ENCODE measurements around the gene MAN2B2. TPM values are rescaled to one million over a fixed set of nuclear protein-coding genes. Genes with fewer than 3 reads are reported as not detected.

MAN2B2 gene
- total RNA-seq, 1 experiment from 2014 or later: 34.4 TPM

DNA sequence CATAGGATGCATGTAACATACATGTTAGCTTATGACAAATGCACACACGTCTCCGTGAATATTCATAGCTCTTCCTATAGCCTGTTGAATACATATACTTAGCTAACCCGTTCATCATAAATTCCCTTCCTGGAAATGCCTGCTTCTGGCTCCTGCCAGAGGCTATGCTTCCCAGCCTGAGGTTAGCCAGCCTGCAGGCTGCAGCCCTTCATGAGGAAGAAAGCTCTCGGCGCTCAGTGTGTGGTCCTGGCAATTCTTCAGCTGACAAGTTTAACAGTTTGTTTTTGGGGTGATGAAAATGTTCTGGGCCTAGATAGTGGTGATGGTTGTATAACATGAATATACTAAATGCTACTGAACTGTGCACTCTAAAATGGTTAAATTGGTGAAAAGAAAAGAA, 48.8 kb upstream of the MAN2B2 start:
- no peak for ATAC-seq
- H3K36me3 ChIP-seq (ENCODE audit: control insufficient read depth, insufficient read depth, low read length): no peaks in the 10 kb centered on the region
- no peak overlapping the region for H3K4me3 ChIP-seq (ENCODE audit: low read depth in 2 of 2, low read length in 2 of 2)
- ChIA-PET CTCF (interaction anchor here (0.6 kb wide), 1 partner anchor 650 kb away, joined by 3 read pairs; no protein-coding TSS in a partner anchor), POLR2A (no interaction called here)
- in situ Hi-C loops (cut with HindIII; ENCODE audit: low pct_unique_long_range_greater_than_20kb, low sequenced_read_pairs): no loop called here
- intact Hi-C loops (cut with micrococcal nuclease; ENCODE audit: unreplicated experiment): no loop called here
- H3K27ac ChIP-seq (ENCODE audit: low read length): no peak overlapping the region
- no TSS peak for BruUV-seq (replicated peaks)
- TF ChIP-seq SIN3A (IDR thresholded peaks at IDR 0.05; ENCODE audit: borderline replicate concordance, insufficient read depth, low read depth, low read length): no peak
- no peaks in the 10 kb centered on the region for H3K27me3 ChIP-seq (ENCODE audit: control insufficient read depth, insufficient read depth, low read length)
- no peaks in the 10 kb centered on the region for H3K4me1 ChIP-seq (ENCODE audit: control insufficient read depth, insufficient read depth, low read length)
- H3K9me3 ChIP-seq (ENCODE audit: control insufficient read depth, insufficient read depth, low read depth, low read length): no peaks in the 10 kb centered on the region
- no peak for DNase-seq (ENCODE audit: low read depth, low spot score)

DNA sequence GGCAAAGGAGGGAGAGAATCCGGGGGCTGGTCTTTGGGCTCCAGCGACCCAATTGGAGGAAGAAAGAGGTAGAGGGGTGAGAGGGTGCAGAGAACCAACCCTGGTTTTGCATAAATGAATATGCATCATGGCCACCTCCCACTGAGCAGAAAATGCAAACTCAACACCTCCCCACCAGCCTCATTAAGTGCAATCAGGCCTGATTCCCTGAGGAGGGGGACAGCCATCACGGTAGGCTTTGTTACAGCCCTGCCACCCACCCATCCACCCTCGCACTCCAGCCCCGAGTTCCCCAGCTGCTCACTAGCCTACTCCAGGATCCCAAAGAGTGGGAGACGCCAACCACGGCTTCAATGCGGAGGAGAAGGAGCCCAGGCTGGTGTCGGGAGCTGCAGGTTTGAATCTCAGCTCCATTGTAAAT, 48.3 kb upstream of the MAN2B2 start:
- CTCF ChIA-PET: interaction anchor here (0.6 kb wide), 1 partner anchor 650 kb away, joined by 3 read pairs; no protein-coding TSS in a partner anchor
- no peak overlapping the region for H3K4me3 ChIP-seq (ENCODE audit: low read depth in 2 of 2, low read length in 2 of 2)
- no peaks in the 10 kb centered on the region for H3K9me3 ChIP-seq (ENCODE audit: control insufficient read depth, insufficient read depth, low read depth, low read length)
- intact Hi-C loops (cut with micrococcal nuclease; ENCODE audit: unreplicated experiment) (no loop called here), in situ Hi-C loops (cut with HindIII; ENCODE audit: low pct_unique_long_range_greater_than_20kb, low sequenced_read_pairs) (no loop called here)
- H3K36me3 ChIP-seq (ENCODE audit: control insufficient read depth, insufficient read depth, low read length): no peaks in the 10 kb centered on the region
- H3K27ac ChIP-seq (ENCODE audit: low read length): no peak overlapping the region
- POLR2A ChIA-PET: no interaction called here
- no TSS peak for BruUV-seq (replicated peaks)
- DNase-seq (ENCODE audit: low read depth, low spot score) (no peak), ATAC-seq (no peak)
- TF ChIP-seq, protein P1, sequence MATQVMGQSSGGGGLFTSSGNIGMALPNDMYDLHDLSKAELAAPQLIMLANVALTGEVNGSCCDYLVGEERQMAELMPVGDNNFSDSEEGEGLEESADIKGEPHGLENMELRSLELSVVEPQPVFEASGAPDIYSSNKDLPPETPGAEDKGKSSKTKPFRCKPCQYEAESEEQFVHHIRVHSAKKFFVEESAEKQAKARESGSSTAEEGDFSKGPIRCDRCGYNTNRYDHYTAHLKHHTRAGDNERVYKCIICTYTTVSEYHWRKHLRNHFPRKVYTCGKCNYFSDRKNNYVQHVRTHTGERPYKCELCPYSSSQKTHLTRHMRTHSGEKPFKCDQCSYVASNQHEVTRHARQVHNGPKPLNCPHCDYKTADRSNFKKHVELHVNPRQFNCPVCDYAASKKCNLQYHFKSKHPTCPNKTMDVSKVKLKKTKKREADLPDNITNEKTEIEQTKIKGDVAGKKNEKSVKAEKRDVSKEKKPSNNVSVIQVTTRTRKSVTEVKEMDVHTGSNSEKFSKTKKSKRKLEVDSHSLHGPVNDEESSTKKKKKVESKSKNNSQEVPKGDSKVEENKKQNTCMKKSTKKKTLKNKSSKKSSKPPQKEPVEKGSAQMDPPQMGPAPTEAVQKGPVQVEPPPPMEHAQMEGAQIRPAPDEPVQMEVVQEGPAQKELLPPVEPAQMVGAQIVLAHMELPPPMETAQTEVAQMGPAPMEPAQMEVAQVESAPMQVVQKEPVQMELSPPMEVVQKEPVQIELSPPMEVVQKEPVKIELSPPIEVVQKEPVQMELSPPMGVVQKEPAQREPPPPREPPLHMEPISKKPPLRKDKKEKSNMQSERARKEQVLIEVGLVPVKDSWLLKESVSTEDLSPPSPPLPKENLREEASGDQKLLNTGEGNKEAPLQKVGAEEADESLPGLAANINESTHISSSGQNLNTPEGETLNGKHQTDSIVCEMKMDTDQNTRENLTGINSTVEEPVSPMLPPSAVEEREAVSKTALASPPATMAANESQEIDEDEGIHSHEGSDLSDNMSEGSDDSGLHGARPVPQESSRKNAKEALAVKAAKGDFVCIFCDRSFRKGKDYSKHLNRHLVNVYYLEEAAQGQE (IDR thresholded peaks at IDR 0.05; ENCODE audit: insufficient read depth in 1 of 2, low read depth in 2 of 2, low read length in 1 of 2): no peak
- TF ChIP-seq TCF7L2 (IDR thresholded peaks at IDR 0.05; ENCODE audit: low read depth, low read length): no peak
- no peak for TF ChIP-seq POLR2AphosphoS5 (IDR thresholded peaks at IDR 0.05; ENCODE audit: low read depth, low read length)
- no peak for TF ChIP-seq SIN3A (IDR thresholded peaks at IDR 0.05; ENCODE audit: borderline replicate concordance, insufficient read depth, low read depth, low read length)
- TF ChIP-seq, protein P2, sequence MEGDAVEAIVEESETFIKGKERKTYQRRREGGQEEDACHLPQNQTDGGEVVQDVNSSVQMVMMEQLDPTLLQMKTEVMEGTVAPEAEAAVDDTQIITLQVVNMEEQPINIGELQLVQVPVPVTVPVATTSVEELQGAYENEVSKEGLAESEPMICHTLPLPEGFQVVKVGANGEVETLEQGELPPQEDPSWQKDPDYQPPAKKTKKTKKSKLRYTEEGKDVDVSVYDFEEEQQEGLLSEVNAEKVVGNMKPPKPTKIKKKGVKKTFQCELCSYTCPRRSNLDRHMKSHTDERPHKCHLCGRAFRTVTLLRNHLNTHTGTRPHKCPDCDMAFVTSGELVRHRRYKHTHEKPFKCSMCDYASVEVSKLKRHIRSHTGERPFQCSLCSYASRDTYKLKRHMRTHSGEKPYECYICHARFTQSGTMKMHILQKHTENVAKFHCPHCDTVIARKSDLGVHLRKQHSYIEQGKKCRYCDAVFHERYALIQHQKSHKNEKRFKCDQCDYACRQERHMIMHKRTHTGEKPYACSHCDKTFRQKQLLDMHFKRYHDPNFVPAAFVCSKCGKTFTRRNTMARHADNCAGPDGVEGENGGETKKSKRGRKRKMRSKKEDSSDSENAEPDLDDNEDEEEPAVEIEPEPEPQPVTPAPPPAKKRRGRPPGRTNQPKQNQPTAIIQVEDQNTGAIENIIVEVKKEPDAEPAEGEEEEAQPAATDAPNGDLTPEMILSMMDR (IDR thresholded peaks at IDR 0.05): no peak
- no peaks in the 10 kb centered on the region for H3K27me3 ChIP-seq (ENCODE audit: control insufficient read depth, insufficient read depth, low read length)
- no peaks in the 10 kb centered on the region for H3K4me1 ChIP-seq (ENCODE audit: control insufficient read depth, insufficient read depth, low read length)

DNA sequence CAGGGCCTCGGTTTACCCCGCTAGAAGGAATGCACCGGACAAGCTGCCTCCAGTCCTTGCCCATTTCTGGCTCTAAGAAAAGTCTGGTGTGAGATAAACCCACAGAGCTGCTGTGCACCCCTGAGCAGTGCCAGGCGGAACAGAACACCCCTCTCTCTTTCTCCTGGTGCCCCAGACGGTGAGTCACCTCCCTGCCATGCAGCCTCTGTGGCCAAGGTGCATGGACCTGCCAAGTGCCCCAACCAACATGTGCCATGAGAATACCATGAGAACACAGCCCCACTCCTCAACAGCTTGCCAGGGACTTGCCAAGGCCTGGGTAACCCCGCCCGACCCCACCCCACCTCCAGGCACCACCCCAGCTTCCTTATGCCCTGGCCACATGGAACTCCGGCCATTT, 47.7 kb upstream of the MAN2B2 start:
- CTCF ChIA-PET: no interaction called here
- DNase-seq (ENCODE audit: low read depth, low spot score): no peak
- no peak for ATAC-seq

More for the DNA sequence above, 47.7 kb upstream of the MAN2B2 start:
- in situ Hi-C loops (cut with HindIII; ENCODE audit: low pct_unique_long_range_greater_than_20kb, low sequenced_read_pairs): no loop called here
- H3K27ac ChIP-seq (ENCODE audit: low read length): no peak overlapping the region
- intact Hi-C loops (cut with micrococcal nuclease; ENCODE audit: unreplicated experiment): no loop called here
- POLR2A ChIA-PET: no interaction called here
- no peaks in the 10 kb centered on the region for H3K9me3 ChIP-seq (ENCODE audit: control insufficient read depth, insufficient read depth, low read depth, low read length)
- H3K27me3 ChIP-seq (ENCODE audit: control insufficient read depth, insufficient read depth, low read length): no peaks in the 10 kb centered on the region
- BruUV-seq (replicated peaks): no TSS peak
- TF ChIP-seq, protein P2 (IDR thresholded peaks at IDR 0.05): no peak
- TF ChIP-seq TCF7L2 (IDR thresholded peaks at IDR 0.05; ENCODE audit: low read depth, low read length): no peak
- no peak for TF ChIP-seq SIN3A (IDR thresholded peaks at IDR 0.05; ENCODE audit: borderline replicate concordance, insufficient read depth, low read depth, low read length)
- no peak for TF ChIP-seq POLR2AphosphoS5 (IDR thresholded peaks at IDR 0.05; ENCODE audit: low read depth, low read length)
- TF ChIP-seq, protein P1 (IDR thresholded peaks at IDR 0.05; ENCODE audit: insufficient read depth in 1 of 2, low read depth in 2 of 2, low read length in 1 of 2): no peak
- no peaks in the 10 kb centered on the region for H3K4me1 ChIP-seq (ENCODE audit: control insufficient read depth, insufficient read depth, low read length)
- H3K4me3 ChIP-seq (ENCODE audit: low read depth in 2 of 2, low read length in 2 of 2): no peak overlapping the region
- H3K36me3 ChIP-seq (ENCODE audit: control insufficient read depth, insufficient read depth, low read length): no peaks in the 10 kb centered on the region

Data from Panc1 (cell line).